ENCODE measurements around the gene ITGA6. TPM values are rescaled to one million over a fixed set of nuclear protein-coding genes. Genes with fewer than 3 reads are reported as not detected.

ITGA6 gene
- total RNA-seq, 1 experiment from 2014 or later = 181 TPM

GRCh38 chr2:172412984-172413492, 14.3 kb upstream of the ITGA6 start:
- Histone ChIP-seq H3F3A (ENCODE audit: low read length, unreplicated experiment) (no peaks in the 10 kb centered on the region), H2AFZ (ENCODE audit: low read length) (no peak overlapping the region), H3K9me2 (replicated peaks; ENCODE audit: low read length) (no peaks in the 10 kb centered on the region), H3K79me2 (ENCODE audit: low read length) (no peaks in the 10 kb centered on the region), H3K36me3 (ENCODE audit: low read depth, low read length) (no peaks in the 10 kb centered on the region), H4K20me1 (ENCODE audit: low read length) (no peaks in the 10 kb centered on the region), H3K27me3 (ENCODE audit: low read length) (no peaks in the 10 kb centered on the region), H3K27ac (ENCODE audit: low read length) (no peak overlapping the region), H3K4me2 (ENCODE audit: low read length) (no peak overlapping the region), H3K9ac (ENCODE audit: low read length) (no peak overlapping the region), H3K4me3 (ENCODE audit: low read length) (no peak overlapping the region), H3K9me3 (ENCODE audit: low read length) (no peaks in the 10 kb centered on the region), H3K4me1 (ENCODE audit: insufficient read depth, low read length) (peaks cover 12% of the 10 kb centered on the region; the same call in 1 of the 2 replicates)
- intact Hi-C loops (cut with micrococcal nuclease) = no loop called here
- no TSS peak for BruUV-seq (replicated peaks)
- ChIA-PET POLR2A (ENCODE audit: unreplicated experiment) (no interaction called here), CTCF (no interaction called here)
- ATAC-seq (no peak), DNase-seq (no peak)
- TF ChIP-seq CTCF (conservative IDR thresholded peaks at IDR 0.05; ENCODE audit: low read depth, low read length) (no peak), EZH2phosphoT487 (IDR thresholded peaks at IDR 0.05; ENCODE audit: borderline replicate concordance, low read length) (no peak), EZH2 (IDR thresholded peaks at IDR 0.05; ENCODE audit: low read length, unreplicated experiment) (no peak)

DNA sequence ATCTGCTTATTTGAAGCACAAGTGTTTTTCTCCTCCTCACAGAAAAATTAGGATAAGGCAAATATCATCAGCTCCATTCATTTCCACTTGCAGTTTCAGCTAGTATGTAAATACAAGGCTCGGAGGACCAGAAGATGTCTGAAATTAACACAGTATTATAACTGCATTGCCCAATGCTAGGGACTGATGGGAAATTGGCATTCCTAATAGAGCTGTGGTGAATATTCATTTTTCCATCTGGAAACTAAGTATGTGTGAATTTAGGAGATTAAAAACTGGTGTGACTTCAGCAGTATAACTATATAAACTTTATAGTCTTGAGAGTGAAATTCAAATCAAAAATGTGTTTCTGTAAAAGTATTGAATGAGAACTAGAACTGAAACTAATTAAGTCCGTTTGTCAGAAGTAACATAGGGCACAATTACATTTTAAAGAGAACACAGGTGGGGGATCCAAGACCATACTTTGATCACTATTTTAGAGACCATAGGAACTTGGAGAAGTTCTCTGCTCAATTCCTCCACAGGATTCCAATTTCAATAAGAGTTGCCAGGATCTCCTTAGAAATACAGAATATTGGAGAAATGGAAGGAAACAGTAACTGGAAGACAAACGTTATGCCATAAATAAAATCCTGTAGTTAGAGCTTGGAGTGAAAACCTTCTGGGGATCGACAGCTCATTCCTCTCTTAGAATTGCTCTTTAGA, 12.1 kb upstream of the ITGA6 start:
- H3K4me2 ChIP-seq (ENCODE audit: low read length) = no peak overlapping the region
- no peaks in the 10 kb centered on the region for H3F3A ChIP-seq (ENCODE audit: low read length, unreplicated experiment)
- no peaks in the 10 kb centered on the region for H3K4me1 ChIP-seq (ENCODE audit: insufficient read depth, low read length)
- no peak overlapping the region for H3K4me3 ChIP-seq (ENCODE audit: low read length)
- DNase-seq (no peak), ATAC-seq (no peak)
- H3K9me2 ChIP-seq (replicated peaks; ENCODE audit: low read length) = no peaks in the 10 kb centered on the region
- H3K9me3 ChIP-seq (ENCODE audit: low read length) = no peaks in the 10 kb centered on the region
- TF ChIP-seq EZH2 (IDR thresholded peaks at IDR 0.05; ENCODE audit: low read length, unreplicated experiment) = no peak
- TF ChIP-seq CTCF (conservative IDR thresholded peaks at IDR 0.05; ENCODE audit: low read depth, low read length) = no peak
- BruUV-seq (replicated peaks) = no TSS peak
- no peak overlapping the region for H2AFZ ChIP-seq (ENCODE audit: low read length)
- ChIA-PET CTCF (no interaction called here), POLR2A (ENCODE audit: unreplicated experiment) (no interaction called here)
- H3K9ac ChIP-seq (ENCODE audit: low read length) = no peak overlapping the region
- intact Hi-C loops (cut with micrococcal nuclease) = no loop called here
- H3K27me3 ChIP-seq (ENCODE audit: low read length) = no peaks in the 10 kb centered on the region
- H4K20me1 ChIP-seq (ENCODE audit: low read length) = no peaks in the 10 kb centered on the region
- no peaks in the 10 kb centered on the region for H3K36me3 ChIP-seq (ENCODE audit: low read depth, low read length)
- no peak overlapping the region for H3K27ac ChIP-seq (ENCODE audit: low read length)
- H3K79me2 ChIP-seq (ENCODE audit: low read length) = no peaks in the 10 kb centered on the region

DNA sequence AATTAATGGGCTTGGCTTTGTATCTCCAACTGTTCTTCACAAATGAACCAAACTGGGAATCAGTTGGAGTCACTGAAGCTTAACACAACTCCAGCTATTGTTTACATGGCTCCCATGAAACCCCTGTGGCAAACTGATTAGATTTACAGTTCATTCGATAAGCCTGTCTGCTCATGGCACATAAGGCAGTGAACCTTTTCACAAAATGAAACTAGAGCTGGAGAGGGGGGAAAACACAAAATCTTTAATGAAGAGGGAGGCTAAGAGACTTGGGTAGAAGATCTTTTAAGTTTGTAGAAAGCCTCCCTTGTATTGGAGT, 11.6 kb upstream of the ITGA6 start:
- H3K4me3 ChIP-seq (ENCODE audit: low read length) = no peak overlapping the region
- H3K4me2 ChIP-seq (ENCODE audit: low read length) = no peak overlapping the region
- no peak overlapping the region for H2AFZ ChIP-seq (ENCODE audit: low read length)
- no peaks in the 10 kb centered on the region for H3K79me2 ChIP-seq (ENCODE audit: low read length)
- DNase-seq (no peak), ATAC-seq (no peak)
- H3K9ac ChIP-seq (ENCODE audit: low read length) = no peak overlapping the region
- intact Hi-C loops (cut with micrococcal nuclease) = no loop called here
- BruUV-seq (replicated peaks) = no TSS peak
- H3K9me2 ChIP-seq (replicated peaks; ENCODE audit: low read length) = no peaks in the 10 kb centered on the region
- no peak for TF ChIP-seq EZH2phosphoT487 (IDR thresholded peaks at IDR 0.05; ENCODE audit: borderline replicate concordance, low read length)
- TF ChIP-seq EZH2 (IDR thresholded peaks at IDR 0.05; ENCODE audit: low read length, unreplicated experiment) = no peak
- no peak for TF ChIP-seq CTCF (conservative IDR thresholded peaks at IDR 0.05; ENCODE audit: low read depth, low read length)
- H4K20me1 ChIP-seq (ENCODE audit: low read length) = no peaks in the 10 kb centered on the region
- no peaks in the 10 kb centered on the region for H3K27me3 ChIP-seq (ENCODE audit: low read length)
- H3K27ac ChIP-seq (ENCODE audit: low read length) = no peak overlapping the region
- ChIA-PET CTCF (no interaction called here), POLR2A (ENCODE audit: unreplicated experiment) (no interaction called here)
- no peaks in the 10 kb centered on the region for H3K4me1 ChIP-seq (ENCODE audit: insufficient read depth, low read length)
- H3F3A ChIP-seq (ENCODE audit: low read length, unreplicated experiment) = no peaks in the 10 kb centered on the region
- no peaks in the 10 kb centered on the region for H3K9me3 ChIP-seq (ENCODE audit: low read length)
- H3K36me3 ChIP-seq (ENCODE audit: low read depth, low read length) = no peaks in the 10 kb centered on the region
